ENCODE data around the gene GPR42.
"Not testable (repeated sequence)": the region's sequence is repeated elsewhere in the genome, so short reads cannot be mapped to it uniquely, and the experiment has no call there.

The GPR42 gene

GRCh38 chr19:35396240-35396885, 25.5 kb downstream of the GPR42 start:
- no peak for DNase-seq (ENCODE audit: low spot score)

- DNase-seq (ENCODE audit: low spot score) = no peak
Measured at GRCh38 chr19:35397064-35397463, 26.2 kb downstream of the GPR42 start.

DNA sequence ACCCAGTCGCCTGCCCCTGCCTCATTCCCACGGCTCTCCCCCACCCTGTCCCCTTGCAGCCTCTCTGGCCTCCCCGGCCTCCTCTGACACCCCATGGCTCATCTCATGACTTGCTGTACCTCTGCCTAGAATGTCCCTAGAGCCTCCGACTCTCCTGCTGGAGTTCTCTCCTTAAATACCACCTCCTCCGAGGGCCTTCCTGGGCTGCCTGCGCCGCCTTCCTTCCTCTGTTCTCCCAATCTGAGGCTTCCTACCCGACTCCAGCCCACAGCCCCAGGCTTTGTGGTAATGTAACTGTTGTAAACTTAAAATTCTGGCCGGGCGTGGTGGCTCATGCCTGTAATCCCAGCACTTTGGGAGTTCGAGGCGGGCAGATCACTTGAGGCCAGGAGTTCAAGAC, 27.7 kb downstream of the GPR42 start:
- no peak for DNase-seq (ENCODE audit: low spot score)

DNA sequence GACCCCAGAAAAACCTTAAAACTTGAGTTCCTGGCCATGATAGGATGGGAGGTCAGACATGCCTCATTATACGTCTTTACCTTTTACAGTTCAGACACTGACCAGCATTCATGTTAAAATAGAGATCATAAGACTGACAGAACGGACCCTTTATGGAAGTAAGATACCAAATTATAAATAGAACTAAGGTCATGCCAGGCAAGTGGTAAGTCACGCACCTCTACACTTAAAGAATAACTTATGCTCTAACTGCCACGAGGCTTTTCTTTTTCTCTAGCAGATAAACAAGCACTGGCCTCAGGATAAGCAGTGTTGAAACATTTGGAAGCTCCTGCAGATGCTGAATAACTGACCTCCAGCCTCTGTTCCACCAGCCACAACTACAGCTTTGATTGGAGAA, 28.4 kb downstream of the GPR42 start:
- DNase-seq (ENCODE audit: low spot score) = no peak

- no peak for DNase-seq (ENCODE audit: low spot score)
Measured at GRCh38 chr19:35399948-35400772, 29.3 kb downstream of the GPR42 start.

- no peak for DNase-seq (ENCODE audit: low spot score)
Measured at GRCh38 chr19:35400773-35401100, 29.9 kb downstream of the GPR42 start.

DNA sequence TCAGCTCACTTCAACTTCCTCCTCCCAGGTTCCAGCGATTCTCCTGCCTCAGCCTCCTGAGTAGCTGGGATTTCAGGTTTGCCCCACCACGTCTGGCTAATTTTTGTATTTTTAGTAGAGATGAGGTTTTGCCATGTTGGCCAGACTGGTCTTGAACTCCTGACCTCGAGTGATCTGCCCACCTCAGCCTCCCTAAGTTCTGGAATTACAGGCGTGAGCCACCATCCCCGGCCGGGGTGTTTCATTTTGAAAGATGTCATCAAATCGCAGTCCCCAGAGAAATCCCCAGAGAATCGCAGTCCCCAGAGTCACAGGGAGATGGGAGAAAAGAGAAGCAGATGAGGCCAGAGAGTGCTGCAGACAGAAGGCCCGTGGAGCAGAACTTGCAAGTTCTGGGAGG, 30.5 kb downstream of the GPR42 start:
- not testable (repeated sequence) for DNase-seq (ENCODE audit: low spot score)

- DNase-seq (ENCODE audit: low spot score) = no peak
Measured at GRCh38 chr19:35403116-35403760, 32.4 kb downstream of the GPR42 start.

- peak; percentile 95 for DNase-seq (ENCODE audit: low spot score)
Measured at GRCh38 chr19:35404879-35405622, 34.2 kb downstream of the GPR42 start.

GRCh38 chr19:35407619-35408018, 36.8 kb downstream of the GPR42 start:
- no peak for DNase-seq (ENCODE audit: low spot score)

DNA sequence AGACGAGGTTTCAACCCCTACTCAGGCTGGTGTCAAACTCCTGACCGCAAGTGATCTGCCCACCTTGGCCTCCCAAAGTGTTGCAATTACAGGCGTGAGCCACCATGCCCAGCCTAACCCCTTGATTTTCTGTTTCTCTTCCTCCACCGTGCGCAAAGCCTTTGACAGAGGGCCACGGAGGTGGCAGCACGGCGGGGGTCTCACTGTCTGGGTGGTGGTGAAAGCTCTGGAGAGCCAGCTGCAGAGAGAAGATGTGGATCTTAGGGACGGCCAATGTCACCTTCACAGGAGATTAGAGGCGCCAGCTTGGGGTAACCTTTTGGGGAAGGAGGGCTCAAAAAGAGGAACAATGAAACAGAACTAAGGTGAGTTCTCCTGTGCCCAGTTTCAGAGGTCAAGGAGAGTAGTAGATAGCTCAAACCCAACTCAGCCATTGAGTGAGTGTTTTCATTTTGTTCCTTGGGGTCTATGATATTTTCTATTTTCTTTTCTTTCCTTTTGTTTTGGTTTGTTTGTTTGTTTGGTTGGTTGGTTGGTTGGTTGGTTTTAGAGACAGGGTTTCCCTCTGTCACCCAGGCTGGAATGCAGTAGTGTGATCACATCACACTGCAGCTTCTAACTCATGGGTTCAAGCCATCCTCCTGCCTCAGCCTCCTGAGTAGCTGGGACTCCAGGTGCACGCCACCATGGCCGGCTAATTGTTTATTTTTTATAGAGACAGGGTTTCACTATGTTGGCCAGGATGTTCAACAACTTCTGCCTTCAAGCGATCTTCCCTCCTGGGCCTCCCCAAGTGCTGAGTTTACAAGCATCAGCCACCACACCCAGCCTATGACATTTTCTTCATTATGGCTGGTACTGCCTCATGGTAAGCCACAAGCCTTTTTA, 37.7 kb downstream of the GPR42 start:
- no peak for DNase-seq (ENCODE audit: low spot score)

DNA sequence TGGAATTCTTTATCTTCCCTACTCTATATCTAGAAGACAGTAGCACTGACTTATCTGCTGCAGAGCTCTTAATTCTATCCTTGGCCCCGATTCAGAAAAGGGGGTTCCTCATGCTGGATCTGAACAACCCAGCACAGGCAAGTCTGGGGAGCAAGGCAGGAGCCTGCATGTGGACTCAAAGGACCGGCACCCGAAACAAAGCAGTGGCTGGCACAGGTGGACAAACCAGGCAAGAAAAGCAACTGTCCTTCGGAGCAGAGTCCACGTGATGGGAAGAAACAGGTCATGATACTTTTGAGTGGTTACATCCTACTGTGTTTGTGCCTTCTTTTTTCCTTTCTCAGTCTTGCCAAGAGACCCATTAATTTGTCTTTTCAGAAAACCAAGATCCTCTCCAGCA, 38.3 kb downstream of the GPR42 start:
- no peak for DNase-seq (ENCODE audit: low spot score)

GRCh38 chr19:35410487-35410886, 39.6 kb downstream of the GPR42 start:
- DNase-seq (ENCODE audit: low spot score) = no peak

DNA sequence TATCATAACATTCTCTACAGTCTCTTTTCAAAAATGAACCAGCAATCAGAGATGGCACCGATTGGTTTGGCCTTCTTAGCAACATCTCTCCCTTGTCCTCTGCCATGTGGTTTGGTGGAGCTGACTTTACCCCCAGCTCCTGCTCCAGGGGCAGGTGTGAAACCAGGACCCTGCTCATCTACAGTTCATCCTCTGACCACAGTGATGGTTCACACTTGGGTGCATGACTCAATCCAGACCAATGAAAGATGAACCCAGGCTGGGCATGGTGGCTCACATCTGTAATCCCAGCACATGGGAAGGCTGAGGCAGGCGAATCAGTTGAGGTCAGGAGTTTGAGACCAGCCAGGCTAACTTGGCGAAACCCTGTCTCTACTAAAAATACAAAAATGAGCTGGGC, 43.6 kb downstream of the GPR42 start:
- no peak for DNase-seq (ENCODE audit: low spot score)

DNA sequence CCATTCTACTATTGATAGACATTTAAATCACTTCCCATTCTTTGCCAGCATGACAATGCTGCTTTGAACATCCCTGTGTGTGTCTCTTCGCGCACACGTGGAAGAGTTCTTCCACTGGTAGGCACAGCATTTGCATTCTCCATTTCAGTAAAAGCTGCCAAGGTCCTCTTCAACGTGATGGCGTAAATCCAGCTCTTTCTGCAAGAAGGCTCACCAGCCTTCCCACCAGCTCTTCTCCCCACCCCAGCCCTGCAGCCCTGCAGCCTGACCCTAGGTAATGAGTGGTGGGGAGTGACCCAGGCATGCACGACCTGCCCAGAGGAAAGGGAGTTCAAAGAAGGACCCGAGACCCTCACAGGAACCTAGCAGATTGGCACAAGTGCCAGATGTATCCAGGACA, 45.5 kb downstream of the GPR42 start:
- DNase-seq (ENCODE audit: low spot score) = no peak

DNA sequence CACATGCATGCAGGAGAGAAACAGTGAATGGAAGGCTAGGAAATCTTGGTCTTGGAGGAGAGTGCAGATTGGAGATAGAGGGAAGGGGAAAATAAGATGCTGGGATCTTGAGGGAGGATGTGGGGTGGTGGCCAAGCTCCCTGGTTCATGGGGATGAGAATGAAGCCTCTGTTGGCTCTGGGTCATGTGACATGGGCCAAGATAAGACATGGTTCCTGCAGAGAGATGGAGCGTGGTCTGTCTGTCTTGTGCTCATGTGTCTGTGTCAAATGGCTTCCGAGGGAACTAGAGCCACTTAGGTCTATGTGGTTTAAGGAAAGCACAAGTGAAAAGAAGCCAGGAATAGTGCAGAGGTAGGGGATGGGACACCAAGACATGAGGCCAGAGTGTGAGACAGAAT, 46.4 kb downstream of the GPR42 start:
- no peak for DNase-seq (ENCODE audit: low spot score)

- DNase-seq (ENCODE audit: low spot score) = no peak
Measured at GRCh38 chr19:35417713-35418534, 47.1 kb downstream of the GPR42 start.

DNA sequence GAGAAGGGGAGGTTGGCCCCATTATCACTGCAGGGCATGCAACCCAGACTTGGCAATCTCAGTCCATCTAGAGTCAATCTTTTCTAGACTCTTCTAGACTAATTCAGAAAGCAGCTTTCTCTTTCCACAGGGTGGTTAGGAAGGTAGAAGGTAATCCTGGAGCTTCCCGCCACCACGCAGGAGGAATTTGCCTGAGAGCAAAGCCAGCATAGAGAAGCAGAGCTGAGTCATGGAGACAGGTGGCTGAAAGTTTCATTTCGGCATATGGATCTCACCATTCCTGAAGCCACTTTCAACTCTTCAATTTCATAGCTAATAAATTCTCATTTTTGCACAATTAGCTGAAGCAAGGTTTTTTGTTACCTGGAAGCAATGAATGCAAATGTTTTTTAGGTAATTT, 48.2 kb downstream of the GPR42 start:
- DNase-seq (ENCODE audit: low spot score) = no peak

DNA sequence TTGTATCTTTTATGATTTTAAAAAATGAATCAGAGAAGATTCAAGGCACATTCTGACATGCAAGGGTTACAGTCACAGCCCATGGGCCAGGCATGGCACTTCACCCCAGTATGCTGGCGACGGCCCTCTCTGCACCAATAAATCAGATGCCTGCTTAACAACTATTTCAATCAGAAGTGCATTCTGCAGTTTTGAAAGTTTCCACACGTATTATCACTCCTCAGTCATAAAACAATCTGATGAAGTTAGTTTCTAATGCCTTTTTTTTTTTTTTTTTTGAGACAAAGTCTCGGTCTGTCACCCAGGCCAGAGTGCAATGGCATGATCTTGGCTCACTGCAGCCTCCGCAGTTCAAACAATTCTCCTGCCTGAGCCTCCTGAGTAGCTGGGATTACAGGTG, 48.9 kb downstream of the GPR42 start:
- no peak for DNase-seq (ENCODE audit: low spot score)

DNA sequence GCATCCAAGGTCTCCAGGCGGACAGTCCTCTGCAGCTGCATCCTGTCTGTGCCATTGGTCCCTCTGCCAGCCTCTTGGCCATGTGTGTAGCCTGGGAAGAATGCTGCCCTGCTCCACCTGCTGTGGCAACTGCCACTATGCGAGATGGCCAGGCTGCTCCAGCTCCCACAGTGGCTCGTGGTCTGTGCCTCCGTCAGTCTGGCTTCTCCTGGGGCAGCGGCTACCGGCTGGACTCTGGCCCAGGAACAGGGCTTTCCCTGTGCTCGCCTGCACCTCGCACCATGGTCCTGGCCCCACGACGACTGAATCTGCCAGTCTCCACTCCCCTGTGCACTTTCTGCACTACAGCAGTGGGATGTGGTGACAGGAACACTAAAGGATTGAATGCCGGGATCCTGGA, 50.5 kb downstream of the GPR42 start:
- DNase-seq (ENCODE audit: low spot score) = no peak
